ENCODE measurements around the gene FAM174B. TPM values are rescaled to one million over a fixed set of nuclear protein-coding genes. Genes with fewer than 3 reads are reported as not detected.

FAM174B gene
- total and polyA plus RNA-seq, 4 donors = 2.5 to 4.5 (median 3.8) TPM

- TF ChIP-seq REST (IDR thresholded peaks at IDR 0.05) (no peak), MAX (IDR thresholded peaks at IDR 0.05) (no peak), GABPA (IDR thresholded peaks at IDR 0.05 in 1 of 2, conservative IDR thresholded peaks at IDR 0.05 in 1 of 2) (no peak), RXRA (IDR thresholded peaks at IDR 0.05) (no peak), HNF4G (IDR thresholded peaks at IDR 0.05) (no peak), HNF4A (conservative IDR thresholded peaks at IDR 0.05) (no peak)
Measured at GRCh38 chr15:92661956-92662355, 6.4 kb upstream of the FAM174B start (continued).

- Histone ChIP-seq H3K9ac (ENCODE audit: low read depth in 1 of 2, low read length in 2 of 2) (no peak overlapping the region), H3K27ac (ENCODE audit: low read depth in 1 of 2, low read length in 2 of 2) (no peak overlapping the region), H3K27me3 (ENCODE audit: control insufficient read depth in 4 of 4, insufficient read depth in 4 of 4, low read length in 3 of 4) (peaks cover 0 to 2% (median 0%) of the 10 kb centered on the region in 4 donors), H3K4me3 (ENCODE audit: low read depth in 1 of 3, low read length in 3 of 3) (no peak overlapping the region), H3K4me1 (ENCODE audit: control insufficient read depth in 4 of 4, insufficient read depth in 4 of 4, low read length in 3 of 4) (peaks cover 3 to 17% (median 10%) of the 10 kb centered on the region in 4 donors), H3K36me3 (ENCODE audit: control insufficient read depth in 4 of 4, insufficient read depth in 3 of 4, low read depth in 1 of 4, low read length in 3 of 4) (no peaks in the 10 kb centered on the region), H3K9me3 (ENCODE audit: control insufficient read depth in 4 of 4, low read length in 3 of 4) (no peaks in the 10 kb centered on the region)
- 86% methylated on average over 11 of the region's 11 CpGs for WGBS
- no peak for DNase-seq (ENCODE audit: low spot score)
- TF ChIP-seq HNF4G (IDR thresholded peaks at IDR 0.05) (no peak), HNF4A (conservative IDR thresholded peaks at IDR 0.05) (no peak), REST (IDR thresholded peaks at IDR 0.05) (no peak), JUND (IDR thresholded peaks at IDR 0.05) (no peak), SP1 (IDR thresholded peaks at IDR 0.05) (no peak), FOXA2 (IDR thresholded peaks at IDR 0.05) (no peak), GABPA (IDR thresholded peaks at IDR 0.05 in 1 of 2, conservative IDR thresholded peaks at IDR 0.05 in 1 of 2) (no peak), ZBTB33 (IDR thresholded peaks at IDR 0.05) (no peak), YY1 (IDR thresholded peaks at IDR 0.05) (no peak), EGR1 (IDR thresholded peaks at IDR 0.05; ENCODE audit: low read depth in 2 of 2) (no peak), FOXA1 (IDR thresholded peaks at IDR 0.05) (no peak), TAF1 (conservative IDR thresholded peaks at IDR 0.05) (no peak)
- TF ChIP-seq, protein P1, sequence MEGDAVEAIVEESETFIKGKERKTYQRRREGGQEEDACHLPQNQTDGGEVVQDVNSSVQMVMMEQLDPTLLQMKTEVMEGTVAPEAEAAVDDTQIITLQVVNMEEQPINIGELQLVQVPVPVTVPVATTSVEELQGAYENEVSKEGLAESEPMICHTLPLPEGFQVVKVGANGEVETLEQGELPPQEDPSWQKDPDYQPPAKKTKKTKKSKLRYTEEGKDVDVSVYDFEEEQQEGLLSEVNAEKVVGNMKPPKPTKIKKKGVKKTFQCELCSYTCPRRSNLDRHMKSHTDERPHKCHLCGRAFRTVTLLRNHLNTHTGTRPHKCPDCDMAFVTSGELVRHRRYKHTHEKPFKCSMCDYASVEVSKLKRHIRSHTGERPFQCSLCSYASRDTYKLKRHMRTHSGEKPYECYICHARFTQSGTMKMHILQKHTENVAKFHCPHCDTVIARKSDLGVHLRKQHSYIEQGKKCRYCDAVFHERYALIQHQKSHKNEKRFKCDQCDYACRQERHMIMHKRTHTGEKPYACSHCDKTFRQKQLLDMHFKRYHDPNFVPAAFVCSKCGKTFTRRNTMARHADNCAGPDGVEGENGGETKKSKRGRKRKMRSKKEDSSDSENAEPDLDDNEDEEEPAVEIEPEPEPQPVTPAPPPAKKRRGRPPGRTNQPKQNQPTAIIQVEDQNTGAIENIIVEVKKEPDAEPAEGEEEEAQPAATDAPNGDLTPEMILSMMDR (IDR thresholded peaks at IDR 0.05; ENCODE audit: low read depth, low read length, missing input control) = no peak
Measured at GRCh38 chr15:92661069-92661468, 5.5 kb upstream of the FAM174B start.

Measured in liver (tissue), 9 donors.